ENCODE measurements around the gene FAHD2A. TPM values are rescaled to one million over a fixed set of nuclear protein-coding genes. Genes with fewer than 3 reads are reported as not detected.

FAHD2A gene
- total and polyA plus RNA-seq, 2 experiments from 2014 or later = 30.1 to 36.9 TPM

DNA sequence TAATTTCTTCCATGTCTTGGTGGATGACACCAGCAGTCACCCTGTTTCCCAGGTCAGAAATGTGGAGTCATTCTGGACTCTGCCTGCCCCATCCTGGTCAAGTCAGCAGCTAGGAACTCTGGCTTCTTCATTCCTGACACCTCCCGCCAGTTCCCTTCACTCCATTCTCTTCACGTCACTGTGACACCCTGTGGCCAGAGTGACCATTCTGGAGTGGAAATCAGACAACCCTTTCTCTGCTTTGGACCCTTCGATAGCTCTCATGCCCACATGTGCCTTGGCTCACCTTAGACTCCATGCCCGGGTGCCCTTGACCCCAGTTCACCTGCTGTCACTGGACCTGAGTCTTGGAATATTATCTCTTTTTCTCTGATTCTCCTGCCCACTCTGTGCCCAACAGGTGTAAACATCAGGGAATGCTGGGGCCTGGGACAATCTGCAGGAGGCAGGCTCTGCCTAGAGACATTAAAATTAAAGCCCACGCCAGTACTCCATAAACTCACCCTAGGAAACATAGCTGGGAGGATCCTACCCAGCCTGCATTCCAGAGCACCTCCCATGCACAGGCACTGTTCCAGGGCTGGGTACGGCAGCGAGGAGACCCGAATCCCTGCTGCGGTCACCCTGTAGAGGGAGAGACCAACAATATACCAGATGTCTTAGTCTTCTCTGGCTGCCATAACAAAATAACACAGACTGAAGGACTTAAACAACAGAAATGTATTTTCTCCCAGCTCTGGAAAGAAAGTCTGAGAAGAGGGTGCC is 41.1 kb upstream of the FAHD2A start:
- H3K4me2 ChIP-seq = no peak overlapping the region
- no peaks in the 10 kb centered on the region for H3K36me3 ChIP-seq (replicated peaks; ENCODE audit: insufficient read depth, low read depth)
- no peaks in the 10 kb centered on the region for H3K9me3 ChIP-seq (ENCODE audit: low read depth)
- no peaks in the 10 kb centered on the region for H3K4me1 ChIP-seq (ENCODE audit: insufficient read depth)
- no peak overlapping the region for H3K4me3 ChIP-seq
- DNase-seq (ENCODE audit: low spot score) = no peak
- H4K20me1 ChIP-seq (ENCODE audit: insufficient read depth, poor library complexity, severe bottlenecking) = no peaks in the 10 kb centered on the region
- no peak overlapping the region for H3K27ac ChIP-seq
- H3K27me3 ChIP-seq = no peaks in the 10 kb centered on the region
- no peak for TF ChIP-seq EZH2phosphoT487 (IDR thresholded peaks at IDR 0.05; ENCODE audit: low read depth, severe bottlenecking, unreplicated experiment)
- H3K79me2 ChIP-seq = no peaks in the 10 kb centered on the region
- 85% methylated on average over 9 of the region's 9 CpGs for WGBS (ENCODE audit: low lambda C conversion rate, missing lambda C conversion rate)
- no peaks in the 10 kb centered on the region for H3K9me2 ChIP-seq (replicated peaks; ENCODE audit: insufficient read depth)
- H2AFZ ChIP-seq = no peak overlapping the region

DNA sequence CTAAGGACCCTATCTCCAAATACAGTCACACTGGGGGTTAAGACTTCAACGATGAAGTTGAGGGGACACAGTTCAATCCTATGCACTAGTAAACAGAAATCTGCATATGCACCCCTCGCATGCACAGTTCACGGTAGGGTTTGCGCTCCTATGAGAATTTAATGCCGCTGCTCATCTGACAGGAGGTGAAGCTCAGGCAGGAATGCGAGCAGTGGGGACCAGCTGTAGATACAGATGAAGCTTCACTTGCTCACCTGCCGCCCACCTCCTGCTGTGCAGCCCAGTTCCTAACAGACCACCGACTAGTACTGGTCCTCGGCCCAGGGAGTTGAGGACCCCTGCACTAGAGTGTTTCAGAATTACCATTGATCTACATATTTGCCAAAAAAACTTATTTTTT is 40.0 kb upstream of the FAHD2A start:
- Histone ChIP-seq H3K36me3 (replicated peaks; ENCODE audit: insufficient read depth, low read depth) (no peaks in the 10 kb centered on the region), H3K4me2 (no peak overlapping the region), H3K79me2 (no peaks in the 10 kb centered on the region), H3K4me1 (ENCODE audit: insufficient read depth) (no peaks in the 10 kb centered on the region), H3K9me3 (ENCODE audit: low read depth) (no peaks in the 10 kb centered on the region), H2AFZ (no peak overlapping the region), H3K9me2 (replicated peaks; ENCODE audit: insufficient read depth) (no peaks in the 10 kb centered on the region), H3K27ac (no peak overlapping the region), H4K20me1 (ENCODE audit: insufficient read depth, poor library complexity, severe bottlenecking) (no peaks in the 10 kb centered on the region), H3K4me3 (no peak overlapping the region), H3K27me3 (no peaks in the 10 kb centered on the region)
- TF ChIP-seq EZH2phosphoT487 (IDR thresholded peaks at IDR 0.05; ENCODE audit: low read depth, severe bottlenecking, unreplicated experiment) (no peak), CTCF (IDR thresholded peaks at IDR 0.05; ENCODE audit: poor library complexity) (no peak), EZH2 (IDR thresholded peaks at IDR 0.05; ENCODE audit: borderline replicate concordance) (no peak)
- 82% methylated on average over 9 of the region's 9 CpGs for WGBS (ENCODE audit: low lambda C conversion rate, missing lambda C conversion rate)
- DNase-seq (ENCODE audit: low spot score) = no peak

GRCh38 chr2:95366514-95366913 is 36.0 kb upstream of the FAHD2A start:
- Histone ChIP-seq H3K79me2 (no peaks in the 10 kb centered on the region), H3K9me2 (replicated peaks; ENCODE audit: insufficient read depth) (no peaks in the 10 kb centered on the region), H3K4me1 (ENCODE audit: insufficient read depth) (no peaks in the 10 kb centered on the region), H3K36me3 (replicated peaks; ENCODE audit: insufficient read depth, low read depth) (no peaks in the 10 kb centered on the region), H4K20me1 (ENCODE audit: insufficient read depth, poor library complexity, severe bottlenecking) (no peaks in the 10 kb centered on the region), H3K4me3 (no peak overlapping the region), H2AFZ (no peak overlapping the region), H3K27me3 (no peaks in the 10 kb centered on the region), H3K9me3 (ENCODE audit: low read depth) (no peaks in the 10 kb centered on the region), H3K4me2 (no peak overlapping the region), H3K27ac (no peak overlapping the region)
- WGBS (ENCODE audit: low lambda C conversion rate, missing lambda C conversion rate) = 66% methylated on average over 6 of the region's 6 CpGs
- no peak for DNase-seq (ENCODE audit: low spot score)
- no peak for TF ChIP-seq EZH2phosphoT487 (IDR thresholded peaks at IDR 0.05; ENCODE audit: low read depth, severe bottlenecking, unreplicated experiment)
- TF ChIP-seq EZH2 (IDR thresholded peaks at IDR 0.05; ENCODE audit: borderline replicate concordance) = no peak
- no peak for TF ChIP-seq CTCF (IDR thresholded peaks at IDR 0.05; ENCODE audit: poor library complexity)

- H2AFZ ChIP-seq = no peak overlapping the region
- no peaks in the 10 kb centered on the region for H3K27me3 ChIP-seq
- no peak overlapping the region for H3K4me2 ChIP-seq
- TF ChIP-seq EZH2 (IDR thresholded peaks at IDR 0.05; ENCODE audit: borderline replicate concordance) (no peak), EZH2phosphoT487 (IDR thresholded peaks at IDR 0.05; ENCODE audit: low read depth, severe bottlenecking, unreplicated experiment) (no peak), CTCF (IDR thresholded peaks at IDR 0.05; ENCODE audit: poor library complexity) (no peak)
- H3K36me3 ChIP-seq (replicated peaks; ENCODE audit: insufficient read depth, low read depth) = no peaks in the 10 kb centered on the region
- no peak for DNase-seq (ENCODE audit: low spot score)
- no peak overlapping the region for H3K27ac ChIP-seq
- H3K9me2 ChIP-seq (replicated peaks; ENCODE audit: insufficient read depth) = no peaks in the 10 kb centered on the region
- H3K9me3 ChIP-seq (ENCODE audit: low read depth) = no peaks in the 10 kb centered on the region
- H4K20me1 ChIP-seq (ENCODE audit: insufficient read depth, poor library complexity, severe bottlenecking) = no peaks in the 10 kb centered on the region
- H3K4me1 ChIP-seq (ENCODE audit: insufficient read depth) = no peaks in the 10 kb centered on the region
- no peaks in the 10 kb centered on the region for H3K79me2 ChIP-seq
- 84% methylated on average over 8 of the region's 8 CpGs for WGBS (ENCODE audit: low lambda C conversion rate, missing lambda C conversion rate)
- H3K4me3 ChIP-seq = no peak overlapping the region
These were observed 30.2 kb upstream of the FAHD2A start for GRCh38 chr2:95372216-95372829.

Data from hepatocyte (in vitro differentiated cells).